ENCODE results near the gene ACADVL. TPM values are rescaled to one million over a fixed set of nuclear protein-coding genes. Genes with fewer than 3 reads are reported as not detected.
A peak's percentile ranks its signal among the peaks of the same experiment; 100 is the strongest.

Gene ACADVL
- total and polyA plus RNA-seq, 2 of the 4 experiments (the other 2 are of a cell fraction): 139 to 752 TPM

DNA sequence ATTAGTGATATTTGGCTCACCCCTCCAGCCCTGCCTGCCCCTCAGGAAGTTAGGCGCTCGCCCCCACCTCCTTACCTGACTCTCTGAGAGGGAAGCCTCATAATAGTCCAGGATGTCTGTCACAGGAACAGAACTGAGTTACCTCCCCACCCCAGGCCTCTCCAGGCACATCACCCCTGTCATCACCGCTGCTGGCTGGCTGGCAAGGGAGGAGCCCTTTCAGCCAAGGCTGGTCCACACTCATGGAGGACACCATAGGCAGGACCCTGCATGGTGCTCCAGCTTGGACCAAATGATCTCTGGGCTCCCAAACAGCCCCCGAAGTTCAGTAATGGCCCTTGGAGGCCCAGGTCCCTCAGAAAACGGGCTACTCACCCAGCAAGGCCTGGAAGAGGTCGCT, 1.6 kb upstream of the ACADVL start:
- Histone ChIP-seq H3K4me3 (ENCODE audit: insufficient read depth, low read depth, low read length) (no peak overlapping the region), H2AK9ac (replicated peaks; ENCODE audit: low read depth, low read length, poor library complexity) (peak overlapping the region; percentile 89), H3K9me1 (ENCODE audit: insufficient read depth, low read length) (peaks cover 28% of the 10 kb centered on the region), H2BK20ac (ENCODE audit: low read depth, low read length) (no peak overlapping the region), H2BK5ac (ENCODE audit: low read depth, low read length, poor library complexity, severe bottlenecking) (peak overlapping the region; percentile 87), H3K9ac (ENCODE audit: low read depth, low read length) (peak overlapping the region; percentile 86), H2AK5ac (ENCODE audit: low read depth, low read length) (peak overlapping the region; percentile 21), H3K23ac (ENCODE audit: low read depth, low read length) (peak overlapping the region; percentile 73; the same call in 1 of the 2 replicates), H4K91ac (ENCODE audit: insufficient read depth, low read depth, low read length) (peak overlapping the region; percentile 91), H3K14ac (replicated peaks; ENCODE audit: low read depth, low read length) (peak overlapping the region; percentile 92), H2BK15ac (ENCODE audit: low read depth, low read length) (peak overlapping the region; percentile 69; the same call in 2 of the 3 replicates), H3K27me3 (ENCODE audit: control insufficient read depth, insufficient read depth, low read length) (no peaks in the 10 kb centered on the region), H4K20me1 (ENCODE audit: insufficient read depth, low read length) (peaks cover 64% of the 10 kb centered on the region), H3K9me3 (ENCODE audit: control insufficient read depth, insufficient read depth, low read length) (no peaks in the 10 kb centered on the region), H3K56ac (ENCODE audit: extremely low read depth, insufficient read depth, low read length) (peak overlapping the region; percentile 36; the same call in 1 of the 2 replicates), H3K4me1 (ENCODE audit: control insufficient read depth, insufficient read depth, low read length) (peaks cover 28% of the 10 kb centered on the region), H3K79me1 (ENCODE audit: low read depth in 1 of 2, low read length in 2 of 2) (peaks cover 12 to 88% of the 10 kb centered on the region in 2 experiments), H3K4ac (ENCODE audit: low read depth, low read length) (peak overlapping the region; percentile 93), H3K4me2 (ENCODE audit: low read depth, low read length) (peak overlapping the region; percentile 96), H4K8ac (ENCODE audit: low read depth in 2 of 2, low read length in 2 of 2) (peak overlapping the region; percentile 71 to 99), H2AFZ (replicated peaks; ENCODE audit: low read length, poor library complexity) (peak overlapping the region; percentile 94), H3K27ac (ENCODE audit: insufficient read depth, low read length) (peak overlapping the region; percentile 88), H3K36me3 (ENCODE audit: control insufficient read depth, insufficient read depth, low read length) (peaks cover 22% of the 10 kb centered on the region), H4K5ac (ENCODE audit: low read depth, low read length) (peak overlapping the region; percentile 91), H2BK120ac (ENCODE audit: low read depth, low read length) (peak overlapping the region; percentile 79; the same call in 1 of the 2 replicates), H3K18ac (ENCODE audit: low read depth, low read length) (peak overlapping the region; percentile 76; the same call in 1 of the 2 replicates)
- ChIA-PET POLR2A (ENCODE audit: unreplicated experiment) (interaction anchor here (0.6 kb wide), 1 partner anchor 386 kb away, joined by 9 read pairs; no protein-coding TSS in a partner anchor), CTCF (no interaction called here)
- BruUV-seq (replicated peaks): no TSS peak
- intact Hi-C loops (cut with micrococcal nuclease) (no loop called here), in situ Hi-C loops (cut with MboI; ENCODE audit: low sequenced_read_pairs) (no loop called here), dilution Hi-C loops (cut with HindIII; ENCODE audit: low sequenced_read_pairs, unreplicated experiment) (no loop called here)
- WGBS, 2 experiments (ENCODE audit: extremely low coverage in 2 of 2, insufficient read length in 1 of 2): 75% methylated on average over 2 of the region's 6 CpGs; no CpG with 5 or more reads in 1 of the 2 experiments
- no peak for ATAC-seq (ENCODE audit: low read depth)
- no peak for TF ChIP-seq RAD21 (IDR thresholded peaks at IDR 0.05; ENCODE audit: low read length)
- no peak for TF ChIP-seq MAZ (IDR thresholded peaks at IDR 0.05; ENCODE audit: borderline replicate concordance, low read depth, low read length)
- TF ChIP-seq RFX5 (IDR thresholded peaks at IDR 0.05; ENCODE audit: low read depth, low read length): no peak
- TF ChIP-seq RCOR1 (IDR thresholded peaks at IDR 0.05; ENCODE audit: insufficient replicate concordance, low read length): no peak
- TF ChIP-seq SMC3 (IDR thresholded peaks at IDR 0.05; ENCODE audit: low read depth, low read length): no peak
- TF ChIP-seq, protein P1, sequence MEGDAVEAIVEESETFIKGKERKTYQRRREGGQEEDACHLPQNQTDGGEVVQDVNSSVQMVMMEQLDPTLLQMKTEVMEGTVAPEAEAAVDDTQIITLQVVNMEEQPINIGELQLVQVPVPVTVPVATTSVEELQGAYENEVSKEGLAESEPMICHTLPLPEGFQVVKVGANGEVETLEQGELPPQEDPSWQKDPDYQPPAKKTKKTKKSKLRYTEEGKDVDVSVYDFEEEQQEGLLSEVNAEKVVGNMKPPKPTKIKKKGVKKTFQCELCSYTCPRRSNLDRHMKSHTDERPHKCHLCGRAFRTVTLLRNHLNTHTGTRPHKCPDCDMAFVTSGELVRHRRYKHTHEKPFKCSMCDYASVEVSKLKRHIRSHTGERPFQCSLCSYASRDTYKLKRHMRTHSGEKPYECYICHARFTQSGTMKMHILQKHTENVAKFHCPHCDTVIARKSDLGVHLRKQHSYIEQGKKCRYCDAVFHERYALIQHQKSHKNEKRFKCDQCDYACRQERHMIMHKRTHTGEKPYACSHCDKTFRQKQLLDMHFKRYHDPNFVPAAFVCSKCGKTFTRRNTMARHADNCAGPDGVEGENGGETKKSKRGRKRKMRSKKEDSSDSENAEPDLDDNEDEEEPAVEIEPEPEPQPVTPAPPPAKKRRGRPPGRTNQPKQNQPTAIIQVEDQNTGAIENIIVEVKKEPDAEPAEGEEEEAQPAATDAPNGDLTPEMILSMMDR (conservative IDR thresholded peaks at IDR 0.05; ENCODE audit: low read depth, low read length): no peak
- no peak for TF ChIP-seq FOS (IDR thresholded peaks at IDR 0.05; ENCODE audit: low read depth, low read length)
- TF ChIP-seq, protein P2, sequence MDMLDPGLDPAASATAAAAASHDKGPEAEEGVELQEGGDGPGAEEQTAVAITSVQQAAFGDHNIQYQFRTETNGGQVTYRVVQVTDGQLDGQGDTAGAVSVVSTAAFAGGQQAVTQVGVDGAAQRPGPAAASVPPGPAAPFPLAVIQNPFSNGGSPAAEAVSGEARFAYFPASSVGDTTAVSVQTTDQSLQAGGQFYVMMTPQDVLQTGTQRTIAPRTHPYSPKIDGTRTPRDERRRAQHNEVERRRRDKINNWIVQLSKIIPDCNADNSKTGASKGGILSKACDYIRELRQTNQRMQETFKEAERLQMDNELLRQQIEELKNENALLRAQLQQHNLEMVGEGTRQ (IDR thresholded peaks at IDR 0.05; ENCODE audit: low read depth, low read length): no peak
- TF ChIP-seq, protein P3, sequence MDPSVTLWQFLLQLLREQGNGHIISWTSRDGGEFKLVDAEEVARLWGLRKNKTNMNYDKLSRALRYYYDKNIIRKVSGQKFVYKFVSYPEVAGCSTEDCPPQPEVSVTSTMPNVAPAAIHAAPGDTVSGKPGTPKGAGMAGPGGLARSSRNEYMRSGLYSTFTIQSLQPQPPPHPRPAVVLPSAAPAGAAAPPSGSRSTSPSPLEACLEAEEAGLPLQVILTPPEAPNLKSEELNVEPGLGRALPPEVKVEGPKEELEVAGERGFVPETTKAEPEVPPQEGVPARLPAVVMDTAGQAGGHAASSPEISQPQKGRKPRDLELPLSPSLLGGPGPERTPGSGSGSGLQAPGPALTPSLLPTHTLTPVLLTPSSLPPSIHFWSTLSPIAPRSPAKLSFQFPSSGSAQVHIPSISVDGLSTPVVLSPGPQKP (IDR thresholded peaks at IDR 0.05; ENCODE audit: borderline replicate concordance, low read depth, low read length): no peak
- no peak for TF ChIP-seq NFE2L2 (IDR thresholded peaks at IDR 0.05; ENCODE audit: low read depth, low read length)
- no peak for TF ChIP-seq MAFK (IDR thresholded peaks at IDR 0.05; ENCODE audit: low read depth, low read length)
- no peak for TF ChIP-seq POLR2A (IDR thresholded peaks at IDR 0.05; ENCODE audit: low read depth, low read length)
- TF ChIP-seq CEBPB (IDR thresholded peaks at IDR 0.05; ENCODE audit: low read depth, low read length): no peak
- no peak for TF ChIP-seq MXI1 (IDR thresholded peaks at IDR 0.05; ENCODE audit: borderline replicate concordance, low read depth, low read length)
- TF ChIP-seq BHLHE40 (IDR thresholded peaks at IDR 0.05; ENCODE audit: low read depth, low read length): no peak
- no peak for TF ChIP-seq CHD1 (IDR thresholded peaks at IDR 0.05; ENCODE audit: low read depth, low read length)
- DNase-seq: no peak

Data from IMR-90 (cell line).